Stimulated activated CD8-positive, alpha-beta memory T cell treated with anti-CD3 and anti-CD28 coated beads, Interleukin-12 subunit alpha, Interleukin-12 subunit beta, amount 100 ng/mL, for 1 hour (primary cell): ENCODE measurements around the gene NHEJ1.
"Not testable (repeated sequence)": the region's sequence is repeated elsewhere in the genome, so short reads cannot be mapped to it uniquely, and the experiment has no call there.

Source experiments
- DNase-seq: peaks from one replicate; pipeline ENCODE4 v3.0.0-alpha.2; 2020; ENCODE audit warnings: low read depth

Gene NHEJ1

GRCh38 chr2:219160186-219161017, at the start of gene NHEJ1:
NHEJ1 (minus strand) TSS chr2:219160815; CDS start chr2:219158362, 2,453 bp downstream.
- peak; percentile 86 for DNase-seq

GRCh38 chr2:219209236-219210195, 48.9 kb upstream of the NHEJ1 start:
- no peak for DNase-seq

- no peak for DNase-seq
These were observed 47.5 kb upstream of the NHEJ1 start for GRCh38 chr2:219207884-219208740.

GRCh38 chr2:219207134-219207883, 46.7 kb upstream of the NHEJ1 start:
- no peak for DNase-seq

- peak; percentile 89 for DNase-seq
These were observed 45.9 kb upstream of the NHEJ1 start, which contains the start of gene ZFAND2B for GRCh38 chr2:219206328-219207133. ZFAND2B (plus strand) TSS chr2:219206782; CDS start chr2:219206988, 206 bp downstream.

GRCh38 chr2:219205981-219206327, 45.3 kb upstream of the NHEJ1 start:
- DNase-seq = no peak

- DNase-seq = no peak
These were observed 44.5 kb upstream of the NHEJ1 start for GRCh38 chr2:219205165-219205538.

- no peak for DNase-seq
These were observed 44.0 kb upstream of the NHEJ1 start for GRCh38 chr2:219204425-219205164.

GRCh38 chr2:219201331-219201730, 40.7 kb upstream of the NHEJ1 start:
- DNase-seq = not testable (repeated sequence)

GRCh38 chr2:219200502-219201326, 40.1 kb upstream of the NHEJ1 start:
- peak; percentile 9 for DNase-seq

- DNase-seq = no peak
These were observed 39.0 kb upstream of the NHEJ1 start for GRCh38 chr2:219199470-219200211.

GRCh38 chr2:219198974-219199373, 38.4 kb upstream of the NHEJ1 start:
- no peak for DNase-seq

GRCh38 chr2:219197388-219197787, 36.8 kb upstream of the NHEJ1 start:
- no peak for DNase-seq

GRCh38 chr2:219186754-219187456, 26.3 kb upstream of the NHEJ1 start:
- no peak for DNase-seq

GRCh38 chr2:219184121-219184520, 23.5 kb upstream of the NHEJ1 start:
- no peak for DNase-seq

GRCh38 chr2:219183151-219183772, 22.6 kb upstream of the NHEJ1 start:
- no peak for DNase-seq
